NCI-H748 (cell line): ENCODE measurements around the gene VSX1.

Experiments used
- DNase-seq: peaks from one replicate; lab custom pipeline; 2025; ENCODE audit not compliant: unreplicated experiment; lab: John Stamatoyannopoulos, UW

VSX1 gene

DNA sequence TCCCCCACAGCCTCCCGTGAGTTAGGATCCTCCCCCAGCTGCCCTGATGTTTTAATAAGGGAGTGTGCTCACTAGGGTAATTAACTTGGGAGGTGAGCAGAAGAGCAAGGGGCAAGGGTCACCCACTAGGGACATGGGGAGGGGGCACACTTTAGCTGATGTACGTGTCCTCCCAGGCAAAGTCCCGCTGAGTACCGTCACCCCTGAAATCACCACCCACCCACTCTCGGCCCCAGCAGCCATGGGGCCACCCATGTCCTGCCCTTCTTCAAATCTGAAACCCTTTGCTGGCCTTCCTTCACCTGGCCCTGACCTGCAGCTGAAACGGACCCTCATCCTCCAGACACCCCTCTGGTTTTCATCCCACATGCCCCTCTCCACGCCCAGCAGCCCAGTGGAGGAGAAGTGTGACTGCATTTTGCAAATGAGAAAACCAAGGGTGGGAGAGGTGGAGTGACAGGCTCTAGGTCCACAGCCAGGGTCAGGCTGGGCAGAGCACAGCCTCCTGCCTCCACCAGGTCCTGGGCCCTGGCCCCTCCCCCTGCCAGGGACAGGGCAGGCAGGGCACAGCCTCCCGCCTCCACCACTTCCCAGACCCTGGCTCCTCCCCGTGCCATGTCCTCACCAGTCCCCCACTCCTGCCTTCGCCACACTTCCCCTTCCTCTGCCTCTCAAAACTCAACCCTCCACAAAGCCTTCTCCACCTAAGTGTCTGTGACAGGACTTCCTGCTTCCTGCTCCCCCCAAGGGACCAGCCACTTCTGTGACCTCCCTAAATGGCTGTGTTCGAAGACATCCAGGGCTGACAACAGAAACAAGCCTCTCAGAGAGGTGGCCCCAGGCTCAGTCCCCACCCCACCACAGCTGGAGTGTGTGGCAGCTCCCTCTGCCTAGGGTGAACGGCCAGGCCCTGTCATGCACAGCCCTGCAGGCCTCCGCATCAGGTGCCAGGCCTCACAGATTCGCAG, 39.1 kb downstream of the VSX1 start:
- DNase-seq, result no peak

DNA sequence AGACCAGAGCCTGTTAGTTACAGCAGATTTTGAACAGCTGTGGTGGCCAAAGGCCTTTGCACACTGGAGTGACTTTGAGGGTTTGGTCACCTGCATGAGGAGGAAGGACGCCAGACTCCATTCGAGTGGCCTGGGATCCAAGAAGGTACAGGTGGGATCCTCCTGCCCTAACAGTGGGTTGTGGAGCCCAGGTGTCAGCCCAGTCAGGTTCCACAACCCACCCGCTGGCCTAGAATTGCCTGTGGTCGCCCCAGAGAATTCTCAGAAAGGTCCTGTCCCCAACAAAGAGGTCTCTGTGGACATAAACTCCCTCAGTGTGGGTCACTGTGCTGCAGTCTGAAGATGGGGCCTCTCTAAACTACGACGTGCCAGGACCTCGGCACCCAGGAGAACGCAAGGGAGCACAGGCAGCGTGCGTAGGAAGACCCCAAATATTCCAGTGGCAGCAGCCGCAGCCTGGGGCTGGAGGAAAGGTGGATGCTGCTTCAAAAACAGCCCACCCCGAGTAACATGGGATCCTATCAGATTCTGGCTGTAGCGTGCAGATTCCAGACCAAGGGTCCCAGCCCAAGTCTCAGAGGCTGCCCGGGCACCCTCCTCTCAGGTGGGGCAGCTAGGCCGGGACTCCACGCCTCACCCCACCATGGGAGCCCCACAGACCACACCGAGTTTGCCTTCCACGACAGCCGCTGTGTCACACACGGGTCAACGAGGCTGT, 40.0 kb downstream of the VSX1 start:
- no peak for DNase-seq

DNA sequence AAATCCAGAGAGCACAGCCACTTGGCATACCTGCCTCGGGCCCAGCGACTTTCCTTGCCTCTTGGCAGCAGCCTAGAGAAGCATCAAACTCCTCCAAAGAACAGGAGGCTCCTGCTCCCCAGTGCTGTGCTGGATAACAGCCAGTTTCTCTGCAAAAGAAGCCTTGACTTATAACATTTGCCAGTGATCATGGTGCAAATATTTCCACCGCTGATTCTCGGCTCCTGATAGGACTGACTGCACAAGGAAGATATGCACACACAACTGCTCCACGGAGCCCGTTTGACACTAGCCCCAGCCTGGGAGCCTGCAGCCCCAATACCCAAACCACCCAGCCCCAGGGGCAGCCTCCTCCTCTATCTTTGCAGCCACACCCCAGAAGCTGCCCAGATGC, 41.5 kb downstream of the VSX1 start:
- no peak for DNase-seq

DNA sequence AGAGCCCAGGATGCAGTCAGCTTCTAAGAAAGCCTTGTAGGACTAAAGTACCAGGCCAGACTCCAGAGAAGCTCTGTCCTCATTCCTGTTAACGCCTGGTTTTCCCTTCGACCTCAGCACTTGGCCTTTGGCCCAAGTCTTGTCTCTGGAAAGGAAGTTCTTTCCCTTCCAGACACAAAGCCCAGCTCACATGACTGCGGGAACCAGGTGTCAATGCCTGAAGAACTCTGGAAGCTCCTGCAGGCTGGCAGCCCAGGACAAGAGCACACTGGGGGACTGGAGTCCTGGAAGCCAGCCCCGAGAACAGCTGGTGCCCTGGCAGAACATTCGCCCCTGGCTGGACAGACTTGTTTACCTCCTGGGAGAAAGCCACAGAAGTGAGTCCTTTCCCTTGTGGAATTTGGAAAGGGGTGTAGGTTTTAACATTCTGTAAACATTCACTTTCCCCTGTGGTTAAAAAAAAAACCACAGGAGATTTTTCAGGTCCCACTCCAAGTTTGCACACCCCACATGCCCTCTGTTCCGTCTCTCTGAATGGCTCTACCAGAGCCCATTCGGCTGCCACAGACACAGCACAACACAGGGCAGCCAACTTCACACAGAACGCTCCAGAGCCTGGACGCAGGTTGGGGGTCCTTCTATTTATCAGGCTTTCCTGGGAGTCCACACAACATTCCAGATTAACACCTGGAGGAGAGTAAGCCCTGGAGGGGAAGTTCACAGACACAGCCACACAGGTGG, 42.1 kb downstream of the VSX1 start:
- DNase-seq, result no peak

DNA sequence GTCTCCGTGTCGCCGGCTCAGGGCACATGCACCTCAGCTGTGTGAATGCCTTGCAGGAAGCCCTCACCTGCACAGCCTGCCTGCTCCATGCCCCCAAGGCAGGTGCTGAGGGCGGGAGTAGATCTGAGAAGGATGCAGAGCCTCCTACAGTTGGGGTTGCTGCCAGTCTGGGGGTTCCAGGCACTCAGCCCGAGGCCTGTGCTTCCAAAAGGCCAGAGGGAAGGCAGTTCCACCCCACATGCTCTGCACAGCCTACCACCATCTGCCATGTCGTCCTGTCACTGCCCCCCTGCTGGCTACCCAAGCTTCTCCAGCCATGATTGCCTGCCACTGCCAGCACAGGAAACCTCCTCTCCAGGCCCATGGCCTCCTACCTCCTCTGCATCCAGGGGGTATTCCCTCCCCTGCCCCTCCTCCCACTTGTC, 43.3 kb downstream of the VSX1 start:
- DNase-seq, result no peak

DNA sequence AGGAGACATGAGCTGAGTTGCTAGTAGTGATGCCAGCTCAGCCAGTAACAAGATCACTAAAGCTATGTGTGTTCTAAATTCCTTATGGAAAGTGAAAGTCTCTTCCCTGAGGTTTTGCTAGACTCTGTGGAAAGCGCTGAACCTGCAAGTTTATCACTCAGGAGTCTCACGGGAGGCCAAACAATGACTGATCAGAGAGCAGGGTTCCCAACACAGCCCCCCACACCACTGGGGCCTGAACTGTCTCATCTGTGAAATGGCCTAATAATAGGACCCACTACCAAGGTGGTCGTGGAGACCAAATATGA, 43.9 kb downstream of the VSX1 start:
- no peak for DNase-seq

DNA sequence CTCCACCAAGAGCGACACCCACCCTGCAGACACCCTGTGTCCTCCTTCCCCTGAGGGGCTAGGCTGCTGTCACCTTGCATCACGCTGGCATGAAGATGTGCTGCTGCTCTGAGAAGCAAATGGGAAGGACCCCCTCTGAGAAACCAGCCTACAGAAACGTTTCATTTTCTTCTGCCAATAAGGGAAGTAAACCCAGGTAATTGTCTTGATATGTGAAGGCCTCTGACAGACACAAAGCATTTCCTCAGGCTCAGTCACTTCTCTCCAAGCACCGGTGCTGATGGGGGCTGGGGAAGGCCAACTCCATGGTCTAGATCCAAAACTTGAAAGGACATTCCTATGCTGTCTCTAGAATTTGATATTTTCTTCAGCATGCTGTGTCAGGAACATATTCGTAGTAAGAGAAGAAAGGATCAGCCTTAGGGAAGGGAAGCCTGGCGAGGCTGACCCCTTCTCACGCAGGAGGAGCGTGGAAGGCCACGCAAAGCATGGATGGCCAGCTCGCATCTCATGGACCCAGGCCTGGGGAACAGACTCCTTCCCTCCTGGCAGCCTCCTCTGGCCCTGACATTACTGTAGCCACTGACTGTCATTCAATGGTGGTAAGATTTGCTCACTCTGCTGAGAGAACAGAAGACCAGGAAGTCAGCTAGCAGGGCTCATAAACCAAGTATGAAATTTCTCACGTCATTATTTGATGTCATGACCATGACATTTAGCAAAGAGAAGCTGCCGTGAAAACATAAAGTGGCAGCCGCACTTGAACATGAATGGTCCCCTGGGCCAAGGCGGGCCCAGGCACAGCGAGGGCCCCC, 44.4 kb downstream of the VSX1 start:
- no peak for DNase-seq

DNA sequence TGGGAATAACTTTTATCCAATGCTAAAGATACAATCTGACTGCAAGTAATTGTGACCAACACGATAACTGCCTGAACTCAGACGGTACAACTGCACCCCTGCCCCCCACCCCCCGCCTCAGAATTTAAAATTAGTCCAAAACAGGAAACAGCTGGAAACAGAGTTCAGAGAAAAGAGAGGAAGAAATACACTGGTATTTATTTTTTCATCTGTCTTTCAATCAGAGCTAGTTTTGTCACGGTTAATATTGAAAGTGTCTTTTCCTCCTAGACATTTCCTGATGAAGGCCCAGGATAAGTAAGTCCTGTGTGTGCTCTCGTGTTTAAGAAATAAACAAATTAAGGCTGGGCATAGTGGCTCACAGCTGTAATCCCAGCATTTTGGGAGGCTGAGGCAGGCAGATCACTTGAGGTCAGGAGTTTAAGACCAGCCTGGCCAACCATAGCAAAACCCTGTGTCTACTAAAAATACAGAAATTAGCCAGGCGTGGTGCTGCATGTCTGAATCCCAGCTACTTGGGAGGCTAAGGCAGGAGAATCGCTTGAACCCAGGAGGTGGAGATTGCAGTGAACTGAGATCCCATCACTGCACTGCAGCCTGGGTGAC, 45.5 kb downstream of the VSX1 start:
- no peak for DNase-seq

DNA sequence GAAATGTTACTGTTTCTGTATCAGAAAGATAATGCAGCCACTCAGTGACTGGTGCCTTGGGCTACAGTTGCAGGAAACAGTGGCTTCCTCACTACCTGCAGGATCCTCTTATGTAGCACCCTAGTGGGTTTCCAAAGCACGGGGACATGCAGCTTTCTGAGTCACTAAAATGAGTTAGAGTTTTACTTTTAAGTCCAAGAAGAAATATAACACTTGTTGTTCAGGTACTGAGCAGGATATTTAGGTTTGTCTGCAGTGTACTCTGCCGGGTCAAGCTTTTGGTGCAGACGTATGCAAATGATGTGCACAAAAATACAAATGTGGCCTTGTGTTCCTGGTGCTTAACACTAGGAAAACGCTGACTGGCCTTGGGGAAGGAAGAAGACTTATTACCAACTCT, 46.0 kb downstream of the VSX1 start:
- DNase-seq, result no peak

DNA sequence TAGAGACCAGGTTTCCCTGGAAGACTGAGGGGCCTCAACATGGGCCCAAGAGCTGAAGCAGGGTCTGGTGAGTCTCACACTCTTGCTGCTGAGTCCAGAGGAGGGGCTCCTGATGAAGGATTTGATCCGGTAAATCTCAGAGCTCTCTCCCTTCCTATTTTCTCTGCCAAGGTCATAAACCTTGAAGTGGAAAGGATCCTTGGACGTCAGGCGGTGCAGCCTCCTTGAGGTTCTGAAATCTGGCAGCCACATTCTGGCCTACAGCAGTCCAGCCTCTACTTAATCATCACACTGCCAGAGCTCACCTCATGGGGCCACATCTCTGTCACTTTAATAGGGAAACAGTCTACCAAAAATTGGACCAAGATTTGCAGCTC, 48.0 kb downstream of the VSX1 start:
- DNase-seq, result no peak

DNA sequence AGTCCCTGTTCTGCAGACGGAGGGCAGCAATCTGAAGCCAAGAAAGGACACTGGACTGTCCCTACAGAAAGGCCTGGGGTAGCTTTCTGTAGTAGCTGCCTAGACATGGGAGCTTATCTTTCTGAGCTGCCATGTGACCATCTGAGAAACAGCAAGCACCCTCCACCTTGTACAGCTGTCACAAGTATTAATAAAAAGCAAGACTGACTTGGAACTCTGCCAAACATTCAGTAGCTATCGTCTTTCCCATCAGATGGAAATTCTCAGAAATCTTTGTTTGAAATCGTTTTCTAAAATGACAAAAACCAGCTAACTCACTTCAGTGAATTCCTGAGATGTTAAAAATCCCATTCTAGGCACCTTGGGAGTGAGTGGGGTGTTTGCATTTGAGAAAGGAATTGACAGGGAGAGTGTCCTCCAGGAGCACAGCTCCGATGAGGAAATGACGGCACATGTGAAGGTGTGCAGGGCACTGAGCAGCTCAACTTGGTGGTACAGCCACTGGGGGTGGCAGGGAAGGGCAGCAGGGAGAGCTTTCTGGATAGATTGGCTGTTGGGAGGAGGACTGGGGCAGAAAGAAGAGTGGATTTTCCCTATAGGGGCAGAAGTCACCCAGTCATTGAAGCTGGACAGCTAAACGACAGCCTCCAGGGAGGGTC, 48.5 kb downstream of the VSX1 start:
- DNase-seq, result no peak

DNA sequence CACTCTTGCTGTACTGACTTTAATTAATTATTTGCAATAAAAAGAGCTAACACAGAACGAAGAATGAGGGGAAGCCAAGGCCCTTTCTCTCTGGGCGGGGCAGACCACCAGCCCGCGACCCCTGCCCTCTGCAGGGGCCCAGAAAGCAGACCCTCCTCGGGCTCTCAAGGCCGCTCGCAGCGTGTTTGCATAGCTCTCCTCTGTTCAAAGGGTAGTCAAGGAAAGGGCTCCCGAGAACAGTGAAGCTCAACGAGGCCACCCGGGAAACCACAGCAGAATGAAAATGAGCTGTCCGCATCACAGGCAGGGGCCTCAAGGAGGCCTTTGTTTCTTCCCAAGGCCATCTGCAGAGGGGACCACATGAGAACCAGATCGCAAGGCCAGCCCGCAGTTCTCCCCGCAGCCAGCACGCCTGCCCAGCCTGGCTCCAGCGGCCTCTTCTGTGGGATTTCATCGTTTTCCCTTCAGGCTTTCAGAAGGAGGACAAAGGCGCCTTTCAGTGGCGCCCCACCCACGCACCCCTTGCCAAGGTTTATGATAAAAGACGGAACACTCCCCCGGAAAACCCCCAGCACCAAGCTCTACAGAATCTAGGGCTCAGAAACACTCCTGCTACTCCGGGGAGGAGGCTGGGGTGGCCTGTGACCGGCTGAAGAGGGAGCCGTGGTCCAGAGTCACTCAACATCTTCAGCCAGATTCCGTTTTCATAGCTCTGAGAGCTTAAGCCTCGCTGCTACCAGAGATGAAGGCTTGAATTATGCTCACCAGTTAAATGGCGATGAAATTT, 49.3 kb downstream of the VSX1 start:
- no peak for DNase-seq

DNA sequence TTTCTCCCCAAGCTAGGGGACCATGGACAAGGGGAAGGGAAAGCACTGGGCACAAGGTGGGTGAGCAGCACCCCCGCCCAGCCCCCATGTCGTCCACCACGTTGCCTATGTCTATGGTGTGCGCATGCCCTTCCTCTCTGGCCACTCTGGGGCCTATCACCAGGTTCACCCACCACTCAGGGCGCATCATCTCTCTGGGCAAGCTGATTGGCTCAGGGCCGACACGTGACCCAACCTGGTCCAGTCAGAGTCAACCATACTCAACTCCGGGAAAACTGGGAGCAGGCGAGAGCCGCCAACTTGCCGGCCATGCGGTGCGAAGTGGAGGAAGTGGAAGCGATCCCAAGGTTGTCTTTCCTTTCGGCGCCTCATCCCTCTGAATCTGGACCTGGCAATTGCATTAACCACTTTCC, 49.9 kb downstream of the VSX1 start:
- DNase-seq, result no peak

DNA sequence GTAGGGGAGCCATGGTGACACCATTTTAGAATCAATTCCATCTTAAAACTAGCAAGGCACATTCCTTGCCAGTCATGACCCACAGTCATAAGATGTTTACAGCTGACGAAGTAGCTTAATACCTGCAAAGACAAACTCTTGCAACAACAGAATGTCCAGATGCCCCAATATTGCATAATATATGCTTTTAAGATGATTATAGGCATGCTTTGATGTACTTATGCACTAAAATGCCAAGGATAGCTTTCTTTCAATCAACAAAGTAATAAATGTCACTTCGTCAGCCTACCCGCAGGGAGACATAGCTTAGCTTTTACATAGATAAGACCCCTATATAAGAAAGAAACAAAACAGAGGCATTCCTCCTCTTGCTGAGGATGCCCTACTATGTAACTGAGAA, 50.7 kb downstream of the VSX1 start:
- no peak for DNase-seq

DNA sequence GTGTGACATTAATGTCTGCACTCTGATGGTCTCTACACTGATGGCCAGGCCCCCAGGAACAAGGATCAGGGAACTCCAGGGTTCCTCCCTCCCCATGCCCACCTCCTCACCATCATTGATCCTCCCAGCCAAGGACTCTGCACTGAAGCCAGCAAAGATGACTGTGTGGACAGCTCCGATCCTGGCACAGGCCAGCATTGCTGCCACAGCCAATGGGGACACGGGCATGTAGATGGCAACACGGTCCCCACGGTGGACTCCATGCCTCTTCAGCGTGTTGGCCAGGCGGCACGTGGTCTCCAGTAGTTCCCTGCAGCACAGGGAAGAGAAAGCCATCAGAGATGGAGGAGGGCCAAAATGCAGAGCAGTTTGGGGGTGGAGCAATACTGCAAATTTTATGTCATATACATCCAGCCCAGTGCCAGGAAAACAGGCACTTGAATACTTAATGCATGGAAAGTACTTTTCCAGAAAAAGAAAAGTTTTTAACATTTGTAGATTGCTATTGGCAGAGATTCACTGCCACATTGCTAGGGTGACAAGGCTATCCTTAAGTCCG, 51.2 kb downstream of the VSX1 start:
- no peak for DNase-seq

DNA sequence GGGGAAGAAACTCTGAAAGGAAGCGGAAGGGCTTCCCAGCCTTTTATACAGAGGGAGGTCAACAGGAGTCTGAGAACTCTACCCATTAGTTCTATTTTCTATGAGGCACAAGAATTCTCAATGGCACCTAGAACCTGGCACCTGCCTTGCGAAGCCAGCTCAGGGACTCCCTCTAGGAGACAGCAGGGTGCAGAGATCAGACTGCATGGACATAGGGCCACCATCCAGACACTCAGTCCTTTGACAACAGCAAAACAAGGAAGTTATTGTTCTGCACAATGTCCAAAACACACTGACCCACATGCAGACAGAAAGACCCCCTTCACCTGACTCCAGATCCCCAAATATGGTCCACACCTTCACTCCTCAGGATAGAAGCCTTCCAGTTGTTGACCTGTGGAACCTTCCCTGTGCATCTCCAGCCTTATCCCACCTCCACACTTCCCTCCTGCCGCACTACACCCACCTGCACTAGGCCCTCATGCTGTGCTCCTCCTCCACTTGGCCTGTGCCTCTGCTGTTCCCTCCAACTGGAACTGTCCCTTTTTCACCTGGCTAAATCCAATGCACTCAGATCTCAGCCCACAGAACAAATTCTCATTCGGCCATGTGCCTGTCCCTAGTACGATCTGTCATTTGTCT, 51.8 kb downstream of the VSX1 start:
- DNase-seq, result no peak

DNA sequence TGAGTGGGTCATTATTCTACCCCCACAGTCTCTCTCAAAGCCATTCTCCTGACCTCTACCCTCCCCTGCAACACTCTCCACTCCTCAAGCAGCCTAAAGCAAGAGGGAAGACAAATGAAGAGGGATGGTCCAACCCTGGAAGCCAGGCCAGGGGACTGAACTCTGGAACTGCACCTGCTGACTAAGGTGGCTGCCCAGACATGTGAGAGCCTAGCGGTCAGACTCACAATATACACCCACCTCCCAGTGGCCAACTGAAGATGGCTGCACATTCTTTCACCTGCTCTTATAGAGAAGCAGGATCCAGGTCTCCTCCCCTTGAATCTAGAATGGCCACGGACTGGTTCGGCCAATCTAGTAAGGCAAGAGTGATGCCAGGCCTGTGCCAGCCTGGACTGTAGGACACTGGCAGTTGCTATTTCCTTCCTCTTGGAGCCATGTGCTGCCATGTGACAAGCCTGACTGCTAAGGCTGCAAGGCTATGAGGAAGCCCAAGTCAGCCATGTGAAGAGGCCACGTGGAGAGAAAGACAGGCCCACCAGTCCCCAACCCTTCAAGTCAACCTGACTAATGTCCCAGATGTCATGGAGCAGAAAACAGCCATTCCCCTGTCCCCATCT, 55.8 kb downstream of the VSX1 start:
- no peak for DNase-seq
